ENCODE measurements around the gene GATA6. TPM values are rescaled to one million over a fixed set of nuclear protein-coding genes. Genes with fewer than 3 reads are reported as not detected.

The GATA6 gene
- total and polyA plus RNA-seq, 7 donors, result 2.5 to 16.2 (median 13.6) TPM

GRCh38 chr18:22132258-22132657 is 37.1 kb upstream of the GATA6 start:
- no peaks in the 10 kb centered on the region for H3K4me1 ChIP-seq
- H3K27me3 ChIP-seq, result no peaks in the 10 kb centered on the region
- H3K4me3 ChIP-seq, result no peak overlapping the region
- H3K36me3 ChIP-seq, result no peaks in the 10 kb centered on the region
- TF ChIP-seq EP300 (IDR thresholded peaks at IDR 0.05) (no peak), CTCF (IDR thresholded peaks at IDR 0.05) (no peak), POLR2A (IDR thresholded peaks at IDR 0.05) (no peak), POLR2AphosphoS5 (IDR thresholded peaks at IDR 0.05) (no peak)
- WGBS, 2 donors, result 77 to 85% methylated on average over 2 of the region's 2 CpGs
- no peak overlapping the region for H3K27ac ChIP-seq
- intact Hi-C loops (cut with DNase I), result no loop called here
- DNase-seq, result no peak
- H3K9me3 ChIP-seq, result no peaks in the 10 kb centered on the region

GRCh38 chr18:22132763-22133162 is 36.6 kb upstream of the GATA6 start:
- intact Hi-C loops (cut with DNase I), result no loop called here
- TF ChIP-seq EP300 (IDR thresholded peaks at IDR 0.05) (no peak), POLR2A (IDR thresholded peaks at IDR 0.05) (no peak), POLR2AphosphoS5 (IDR thresholded peaks at IDR 0.05) (no peak), CTCF (IDR thresholded peaks at IDR 0.05) (no peak)
- Histone ChIP-seq H3K4me1 (no peaks in the 10 kb centered on the region), H3K27ac (no peak overlapping the region), H3K4me3 (no peak overlapping the region), H3K27me3 (no peaks in the 10 kb centered on the region), H3K9me3 (no peaks in the 10 kb centered on the region), H3K36me3 (no peaks in the 10 kb centered on the region)
- DNase-seq, result no peak
- 89% methylated on average over 2 of the region's 2 CpGs for WGBS, 2 donors

- Histone ChIP-seq H3K27me3 (no peaks in the 10 kb centered on the region), H3K27ac (no peak overlapping the region), H3K36me3 (no peaks in the 10 kb centered on the region), H3K4me1 (no peaks in the 10 kb centered on the region), H3K9me3 (no peaks in the 10 kb centered on the region), H3K4me3 (no peak overlapping the region)
- no peak for DNase-seq
- TF ChIP-seq EP300 (IDR thresholded peaks at IDR 0.05), result no peak
- TF ChIP-seq POLR2AphosphoS5 (IDR thresholded peaks at IDR 0.05), result no peak
- TF ChIP-seq CTCF (IDR thresholded peaks at IDR 0.05), result no peak
- TF ChIP-seq POLR2A (IDR thresholded peaks at IDR 0.05), result no peak
- intact Hi-C loops (cut with DNase I), result no loop called here
- WGBS, 2 donors, result 22 to 62% methylated on average over 4 of the region's 4 CpGs
These were observed 33.0 kb upstream of the GATA6 start for GRCh38 chr18:22136395-22136794.

- no peak for DNase-seq
- intact Hi-C loops (cut with DNase I), result no loop called here
- 80 to 87% methylated on average over 4 of the region's 4 CpGs for WGBS, 2 donors
- H3K27ac ChIP-seq, result no peak overlapping the region
- no peaks in the 10 kb centered on the region for H3K27me3 ChIP-seq
- H3K36me3 ChIP-seq, result no peaks in the 10 kb centered on the region
- TF ChIP-seq CTCF (IDR thresholded peaks at IDR 0.05) (no peak), POLR2A (IDR thresholded peaks at IDR 0.05) (no peak), EP300 (IDR thresholded peaks at IDR 0.05) (no peak), POLR2AphosphoS5 (IDR thresholded peaks at IDR 0.05) (no peak)
- H3K9me3 ChIP-seq, result no peaks in the 10 kb centered on the region
- H3K4me1 ChIP-seq, result no peaks in the 10 kb centered on the region
- H3K4me3 ChIP-seq, result no peak overlapping the region
These were observed 28.2 kb upstream of the GATA6 start for GRCh38 chr18:22141211-22141610.
